ENCODE measurements around the gene CPVL. TPM values are rescaled to one million over a fixed set of nuclear protein-coding genes. Genes with fewer than 3 reads are reported as not detected.

The CPVL gene
- total and polyA plus RNA-seq, 2 experiments from 2014 or later: 31.9 to 37.8 TPM

- Histone ChIP-seq H3K27me3 (ENCODE audit: insufficient read depth) (no peaks in the 10 kb centered on the region), H2AFZ (peak overlapping the region; percentile 74), H3K4me2 (peak overlapping the region; percentile 46; the same call in 1 of the 2 replicates), H3K79me2 (replicated peaks; ENCODE audit: insufficient read depth) (no peaks in the 10 kb centered on the region), H3K4me1 (ENCODE audit: insufficient read depth) (peaks cover 6% of the 10 kb centered on the region; the same call in 1 of the 2 replicates), H3K9me2 (ENCODE audit: insufficient read depth) (0 out of 2 replicates have a peak, but pooled peaks cover 6% of the 10 kb centered on the region), H3K4me3 (no peak overlapping the region), H3K27ac (ENCODE audit: low read depth) (no peak overlapping the region), H3F3A (replicated peaks; ENCODE audit: low read depth) (no peaks in the 10 kb centered on the region), H3K36me3 (ENCODE audit: insufficient read depth) (no peaks in the 10 kb centered on the region), H4K20me1 (replicated peaks; ENCODE audit: insufficient read depth) (no peaks in the 10 kb centered on the region)
- H3K27me3 Mint-ChIP-seq (ENCODE audit: insufficient read depth, low read depth, poor library complexity): peaks cover 2% of the 10 kb centered on the region
- H3K9me3 Mint-ChIP-seq: no peaks in the 10 kb centered on the region
- TF ChIP-seq CTCF (conservative IDR thresholded peaks at IDR 0.05; ENCODE audit: low read depth in 2 of 2): peak; percentile 19 to 24; a peak in 2 of 4 replicates
- TF ChIP-seq ZNF462 (CRISPR knock-in tag; IDR thresholded peaks at IDR 0.05): no peak
- no peak for TF ChIP-seq REST (IDR thresholded peaks at IDR 0.05; ENCODE audit: unreplicated experiment)
- no peak for TF ChIP-seq POLR2AphosphoS5 (IDR thresholded peaks at IDR 0.05; ENCODE audit: low read depth)
- no peak for TF ChIP-seq CREB1 (CRISPR knock-in tag; IDR thresholded peaks at IDR 0.05; ENCODE audit: low read depth)
- TF ChIP-seq ZNF114 (CRISPR knock-in tag; IDR thresholded peaks at IDR 0.05): no peak
- DNase-seq (ENCODE audit: low spot score) (peak; percentile 47), ATAC-seq (peak; percentile 52)
- H3K4me1 Mint-ChIP-seq: peaks cover 18% of the 10 kb centered on the region
- H3K27ac Mint-ChIP-seq: 0 out of 2 replicates have a peak overlapping the region, but pooled peaks have one; percentile 57
- no peak overlapping the region for H3K4me3 Mint-ChIP-seq
- H3K36me3 Mint-ChIP-seq (ENCODE audit: low read depth): no peaks in the 10 kb centered on the region
These were observed 156.0 kb downstream of the CPVL start for GRCh38 chr7:28990200-28990960.
